Naive thymus-derived CD4-positive, alpha-beta T cell (primary cell): ENCODE results near the gene BET1. TPM values are rescaled to one million over a fixed set of nuclear protein-coding genes. Genes with fewer than 3 reads are reported as not detected.
A peak's percentile ranks its signal among the peaks of the same experiment; 100 is the strongest.

Source experiments
- ATAC-seq: fragments of 150-1000 bp; cut with Tn5 transposase; 2 replicates; pipeline ENCODE4 v1.10.0; 2021; ENCODE audit warnings: mild to moderate bottlenecking, moderate library complexity
- CTCF ChIA-PET: fragments of 350-600 bp; sonication (Branson Sonifier 250); formaldehyde crosslinking; loops from one replicate; lab custom pipeline; 2021; ENCODE audit warnings: antibody characterized with exemption; lab: Charles Lee
- POLR2A ChIA-PET: fragments of 350-600 bp; sonication (Branson Sonifier 250); formaldehyde crosslinking; loops from one replicate; lab custom pipeline; 2021; ENCODE audit warnings: antibody characterized with exemption, inconsistent platforms; lab: Charles Lee
- DNase-seq, 9 donors: peaks; one replicate each; pipeline versions ENCODE4 v3.0.0 to v3.0.0-alpha.2; 2020 to 2022; ENCODE audit warnings: mixed read lengths in 1 of 9
- H3K27ac ChIP-seq: one replicate; pipeline ENCODE4 v1.7.0; 2013; ENCODE audit warnings: mild to moderate bottlenecking, low read depth, low read length, moderate library complexity
- H3K27me3 ChIP-seq, 2 donors: one replicate each; pipeline ENCODE4 v1.7.0; 2013; ENCODE audit warnings: low read length in 2 of 2, mild to moderate bottlenecking in 2 of 2, moderate library complexity in 2 of 2; ENCODE audit not compliant: control insufficient read depth in 2 of 2, insufficient read depth in 2 of 2
- H3K36me3 ChIP-seq, 3 experiments: 1 replicate in 2 of 3; 2 replicates in 1 of 3; pipeline ENCODE4 v1.7.0; 2013; ENCODE audit warnings: low read length in 3 of 3, mild to moderate bottlenecking in 3 of 3, moderate library complexity in 1 of 3; ENCODE audit not compliant: insufficient read depth in 3 of 3, control insufficient read depth in 2 of 3
- H3K4me1 ChIP-seq, 2 donors: one replicate each; pipeline ENCODE4 v1.7.0; 2013; ENCODE audit warnings: low read length in 2 of 2, mild to moderate bottlenecking in 2 of 2, moderate library complexity in 1 of 2; ENCODE audit not compliant: control insufficient read depth in 2 of 2, insufficient read depth in 2 of 2
- H3K4me3 ChIP-seq: 2 replicates; pipeline ENCODE4 v1.7.0; 2013; ENCODE audit warnings: mild to moderate bottlenecking, low read length
- H3K9me3 ChIP-seq, 3 experiments: 1 replicate in 2 of 3; 2 replicates in 1 of 3; pipeline ENCODE4 v1.7.0; 2013; ENCODE audit warnings: low read length in 3 of 3; ENCODE audit not compliant: control insufficient read depth in 2 of 3
- H3K27ac Mint-ChIP-seq, 9 donors: one replicate each; pipeline ENCODE4 v1.8.0; 2020 to 2022; ENCODE audit warnings: mixed read lengths in 9 of 9, mild to moderate bottlenecking in 8 of 9, moderate library complexity in 5 of 9, inconsistent platforms in 2 of 9
- H3K27me3 Mint-ChIP-seq, 5 donors: one replicate each; pipeline ENCODE4 v1.8.0; 2021 to 2022; ENCODE audit warnings: mixed read lengths in 5 of 5, mild to moderate bottlenecking in 1 of 5
- H3K36me3 Mint-ChIP-seq, 5 donors: one replicate each; pipeline ENCODE4 v1.8.0; 2020 to 2022; ENCODE audit warnings: mixed read lengths in 5 of 5, mild to moderate bottlenecking in 3 of 5, inconsistent platforms in 1 of 5
- H3K4me1 Mint-ChIP-seq, 7 donors: one replicate each; pipeline ENCODE4 v1.8.0; 2020 to 2022; ENCODE audit warnings: mixed read lengths in 7 of 7, mild to moderate bottlenecking in 3 of 7, inconsistent platforms in 1 of 7
- H3K4me3 Mint-ChIP-seq, 10 donors: one replicate each; pipeline ENCODE4 v1.8.0; 2020 to 2022; ENCODE audit warnings: mild to moderate bottlenecking in 10 of 10, mixed read lengths in 10 of 10, moderate library complexity in 6 of 10, inconsistent platforms in 2 of 10
- H3K9me3 Mint-ChIP-seq, 11 donors: one replicate each; pipeline ENCODE4 v1.8.0; 2020 to 2022; ENCODE audit warnings: mixed read lengths in 11 of 11, mild to moderate bottlenecking in 4 of 11, inconsistent platforms in 1 of 11, moderate library complexity in 1 of 11
- intact Hi-C, 2 donors: fragments of 100-400 bp; cut with micrococcal nuclease; formaldehyde crosslinking; loops; one replicate each; pipeline ENCODE4 v1.15.1; 2023
- polyA plus RNA-seq, 2 donors: library from polyadenylated mRNA; unstranded; fragments of 300-500 nt; fragmentation: Illumina TruSeq; gene quantifications; one replicate each; pipeline ENCODE4 v1.2.3, GENCODE V29; 2021
- total RNA-seq, 6 experiments: library from RNA in 5 of 6; stranded (reverse) in 5 of 6; gene quantifications; 1 replicate in 5 of 6; 2 replicates in 1 of 6; pipeline ENCODE4 v1.2.3 and lab custom pipeline; 2021 to 2026

Gene BET1, protein sequence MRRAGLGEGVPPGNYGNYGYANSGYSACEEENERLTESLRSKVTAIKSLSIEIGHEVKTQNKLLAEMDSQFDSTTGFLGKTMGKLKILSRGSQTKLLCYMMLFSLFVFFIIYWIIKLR
- total RNA-seq (10 to 100 TPM in 4 of 5 experiments, 1 to 10 TPM in 1; 9.9 to 37.6 (median 25.2) TPM), polyA plus RNA-seq (10 to 100 TPM; 10.4 to 13.9 TPM), total RNA-seq (lab: John Stamatoyannopoulos, UW) (8.6 reads per million, percentile 33 among the genes with 10 or more reads in this experiment)

DNA sequence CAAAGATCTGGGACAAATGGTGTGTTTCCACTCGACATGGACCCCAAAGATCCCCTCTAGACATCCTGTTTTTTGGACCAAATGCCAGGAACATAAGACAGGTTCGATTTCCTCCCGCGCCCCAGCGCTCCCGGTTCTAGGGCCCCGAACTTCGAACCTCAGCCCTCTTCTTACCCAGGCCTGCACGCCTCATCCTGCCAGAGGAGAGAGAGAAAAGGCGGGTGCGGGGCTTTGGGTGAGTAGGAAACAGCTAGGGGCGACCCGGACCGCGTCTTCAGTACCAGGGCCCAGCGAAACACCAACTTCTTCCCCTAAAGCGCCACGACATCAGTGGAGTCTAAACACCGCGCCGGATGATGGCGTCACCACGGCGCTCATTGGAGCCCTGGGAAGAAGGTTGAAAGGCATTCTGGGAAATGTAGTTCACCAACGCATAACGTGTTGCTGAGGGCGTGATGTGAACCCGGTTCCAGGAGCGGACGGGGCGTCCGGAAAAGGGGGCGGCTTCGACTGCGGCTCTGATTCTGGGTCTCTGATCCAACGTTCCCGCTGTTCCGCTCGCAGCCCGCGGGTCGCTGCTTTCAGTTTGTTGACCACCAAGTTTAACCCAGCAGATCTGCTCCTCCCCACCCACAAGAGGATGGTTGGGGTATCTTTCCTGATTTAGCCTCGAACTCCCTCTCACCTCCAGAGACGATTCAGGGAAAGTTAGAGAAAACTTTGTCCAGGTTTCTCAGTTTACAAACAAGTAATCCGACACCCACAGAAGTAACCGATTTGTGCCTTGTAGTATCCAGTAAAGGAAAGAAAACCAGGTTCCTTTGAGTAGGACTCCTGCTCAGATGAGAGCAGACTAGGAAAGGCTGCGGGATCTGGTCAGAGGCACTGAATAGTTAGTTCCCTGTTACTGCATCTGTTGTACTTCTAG, at the start of gene BET1:
Gene BET1, minus strand, starts transcription at position 332 of the 928 bp plus-strand sequence. Its CDS starts 139 bp downstream, at position 193.
- ChIA-PET CTCF (no interaction called here), POLR2A (interaction anchor here (0.6 kb wide), 1 partner anchor 1556 kb away, joined by 3 read pairs; no protein-coding TSS in a partner anchor)
- Mint-ChIP-seq H3K27me3 (peaks cover 0 to 28% (median 11%) of the 10 kb centered on the region in 5 donors), H3K4me3 (peak within 1 kb of the TSS; percentile 88 to 100 (median 99)), H3K36me3 (peaks cover 0 to 8% (median 0%) of the 10 kb centered on the region in 5 donors), H3K27ac (peak within 1 kb of the TSS; percentile 95 to 100 (median 99)), H3K9me3 (no peaks in the 10 kb centered on the region), H3K4me1 (peaks cover 22 to 56% (median 51%) of the 10 kb centered on the region in 7 donors)
- intact Hi-C loops, result loop anchor here (1.0 to 10.0 kb wide), 14 partner anchors 83 to 1869 kb away; partner anchors contain the start of genes ANKIB1 (in 2 of the 2), KRIT1 (in 2 of the 2), PEX1 (in 2 of the 2) and RBM48 (in 2 of the 2)
- Histone ChIP-seq H3K27me3 (no peaks in the 10 kb centered on the region), H3K4me3 (peak within 1 kb of the TSS; percentile 75), H3K9me3 (no peaks in the 10 kb centered on the region), H3K36me3 (peaks cover 0 to 3% (median 0%) of the 10 kb centered on the region in 3 experiments), H3K4me1 (peaks cover 3 to 17% of the 10 kb centered on the region in 2 donors), H3K27ac (peak within 1 kb of the TSS; percentile 91)
- DNase-seq, result peak; percentile 87 to 96 (median 92)
- peak; percentile 98 for ATAC-seq

DNA sequence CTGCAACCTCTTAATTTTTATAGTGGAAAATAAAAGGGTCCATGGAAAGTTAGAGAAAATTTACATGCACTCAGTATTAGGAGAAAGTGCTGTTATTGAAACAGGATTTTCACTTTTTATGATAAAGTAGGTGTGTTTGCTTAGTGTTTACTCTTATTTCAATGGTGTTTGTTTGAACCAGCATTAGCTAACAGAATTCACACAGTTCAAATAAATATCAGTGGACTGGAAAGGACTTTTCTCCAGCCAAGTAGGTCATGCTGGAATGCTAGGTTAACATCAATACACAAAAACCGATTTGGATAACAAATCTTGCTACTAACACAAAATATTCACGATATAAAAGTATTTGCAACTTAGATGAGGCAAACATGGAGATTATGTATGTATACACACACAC, 49.4 kb upstream of the BET1 start:
- no peak for ATAC-seq
- no peak overlapping the region for H3K27ac ChIP-seq

DNA sequence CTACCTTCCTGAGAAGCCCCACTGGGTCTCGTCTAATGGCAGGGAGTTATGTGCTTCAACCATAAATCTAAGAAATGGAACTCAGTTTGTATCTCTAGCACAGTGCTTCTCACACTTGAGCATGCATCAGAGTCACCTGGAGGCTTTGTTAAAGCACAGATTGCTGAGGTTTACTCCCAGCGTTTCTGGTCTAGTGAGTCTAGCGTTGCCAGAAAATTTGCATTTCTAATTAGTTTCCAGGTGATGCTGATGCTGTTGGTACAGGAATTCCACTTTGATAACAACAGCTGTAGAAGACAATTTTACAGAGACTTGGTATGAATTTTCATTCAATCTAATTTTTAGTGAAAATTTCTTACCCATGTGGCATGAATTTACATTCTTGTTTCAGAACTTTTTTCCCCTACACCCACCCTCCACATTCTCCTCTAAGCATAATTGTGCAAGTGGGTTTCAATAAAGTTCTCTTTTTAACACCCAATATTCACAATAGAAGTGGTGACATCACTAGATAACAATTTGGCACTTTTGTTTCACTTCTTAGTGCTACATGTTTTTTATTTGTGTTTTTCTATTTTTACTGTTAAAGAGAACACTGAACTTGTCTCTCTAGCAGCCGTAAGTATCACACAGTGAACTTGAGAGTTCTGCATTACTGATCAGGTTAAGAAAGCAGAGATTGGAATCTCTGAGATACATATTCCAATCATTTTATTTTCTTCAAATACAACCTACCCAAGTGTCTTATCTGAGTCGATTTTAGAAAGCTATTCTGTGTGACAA, 48.4 kb upstream of the BET1 start:
- Histone ChIP-seq H3K4me3 (no peak overlapping the region), H3K9me3 (no peaks in the 10 kb centered on the region), H3K36me3 (no peaks in the 10 kb centered on the region), H3K27me3 (no peaks in the 10 kb centered on the region), H3K27ac (no peak overlapping the region), H3K4me1 (no peaks in the 10 kb centered on the region)
- Mint-ChIP-seq H3K36me3 (peaks cover 0 to 4% (median 0%) of the 10 kb centered on the region in 5 donors), H3K4me3 (no peak overlapping the region), H3K9me3 (peaks cover 0 to 7% (median 0%) of the 10 kb centered on the region in 11 donors), H3K27me3 (peaks cover 15 to 33% (median 30%) of the 10 kb centered on the region in 5 donors), H3K4me1 (peaks cover 0 to 3% (median 0%) of the 10 kb centered on the region in 7 donors), H3K27ac (no peak overlapping the region)
- ChIA-PET CTCF (no interaction called here), POLR2A (no interaction called here)
- DNase-seq (no peak), ATAC-seq (no peak)
- intact Hi-C loops, result no loop called here

More for the DNA sequence above, 49.4 kb upstream of the BET1 start:
- Histone ChIP-seq H3K27me3 (no peaks in the 10 kb centered on the region), H3K4me1 (no peaks in the 10 kb centered on the region), H3K4me3 (no peak overlapping the region), H3K36me3 (no peaks in the 10 kb centered on the region), H3K9me3 (no peaks in the 10 kb centered on the region)
- peaks cover 0 to 4% (median 0%) of the 10 kb centered on the region in 5 donors for H3K36me3 Mint-ChIP-seq
- CTCF ChIA-PET, result no interaction called here
- H3K27me3 Mint-ChIP-seq, result peaks cover 14 to 31% (median 26%) of the 10 kb centered on the region in 5 donors
- no peak overlapping the region for H3K4me3 Mint-ChIP-seq
- H3K27ac Mint-ChIP-seq, result no peak overlapping the region
- DNase-seq, result no peak
- POLR2A ChIA-PET, result no interaction called here
- intact Hi-C loops, result no loop called here
- H3K9me3 Mint-ChIP-seq, result peaks cover 0 to 7% (median 0%) of the 10 kb centered on the region in 11 donors
- H3K4me1 Mint-ChIP-seq, result peaks cover 0 to 3% (median 0%) of the 10 kb centered on the region in 7 donors

DNA sequence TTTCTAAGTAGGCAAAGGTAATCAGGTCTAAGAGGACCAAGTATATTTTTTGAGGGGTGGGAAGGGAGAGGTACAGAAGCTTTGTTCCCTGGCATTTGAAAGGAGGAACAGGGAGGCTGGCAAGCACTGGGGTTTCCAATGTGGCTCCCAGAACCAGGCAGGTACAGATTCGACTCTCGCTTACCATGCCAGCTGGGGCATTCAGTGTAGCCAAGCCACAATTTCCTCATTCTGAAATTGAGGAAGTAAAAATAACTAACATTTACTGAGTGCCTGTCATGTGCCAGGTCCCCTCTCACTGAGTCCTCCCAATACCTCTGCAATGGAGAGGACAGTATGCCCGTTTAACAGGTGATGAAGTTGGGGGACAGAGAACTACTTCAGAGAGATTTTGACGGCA, 45.9 kb upstream of the BET1 start:
- Histone ChIP-seq H3K27ac (no peak overlapping the region), H3K4me1 (no peaks in the 10 kb centered on the region), H3K9me3 (no peaks in the 10 kb centered on the region), H3K27me3 (no peaks in the 10 kb centered on the region), H3K36me3 (no peaks in the 10 kb centered on the region), H3K4me3 (no peak overlapping the region)
- Mint-ChIP-seq H3K4me3 (no peak overlapping the region), H3K27ac (no peak overlapping the region), H3K4me1 (peaks cover 0 to 3% (median 0%) of the 10 kb centered on the region in 7 donors), H3K9me3 (no peaks in the 10 kb centered on the region), H3K27me3 (peaks cover 15 to 39% (median 37%) of the 10 kb centered on the region in 5 donors), H3K36me3 (no peaks in the 10 kb centered on the region)
- CTCF ChIA-PET, result no interaction called here
- POLR2A ChIA-PET, result no interaction called here
- intact Hi-C loops, result no loop called here
- DNase-seq (no peak), ATAC-seq (peak; percentile 81)

DNA sequence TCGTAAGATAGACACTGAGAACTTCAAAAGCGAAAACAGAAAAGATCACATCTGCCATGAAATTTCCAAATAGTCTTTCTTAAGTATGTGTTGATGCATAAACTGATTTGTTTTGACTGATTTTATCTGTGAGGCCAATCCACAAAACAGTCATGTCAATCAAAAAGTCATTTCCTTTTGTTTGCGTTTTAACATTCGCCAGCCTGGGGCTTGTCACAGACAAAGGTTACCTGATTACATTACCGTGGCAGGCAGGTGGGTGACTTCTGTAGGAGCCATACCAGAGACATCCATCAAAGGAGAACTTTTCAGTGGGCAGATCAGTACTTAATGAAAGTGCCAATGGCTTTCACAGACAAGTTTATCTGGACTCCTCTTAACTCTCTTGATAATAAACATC, 45.5 kb upstream of the BET1 start:
- Mint-ChIP-seq H3K36me3 (no peaks in the 10 kb centered on the region), H3K27me3 (peaks cover 15 to 42% (median 37%) of the 10 kb centered on the region in 5 donors), H3K4me3 (no peak overlapping the region), H3K9me3 (no peaks in the 10 kb centered on the region), H3K4me1 (peaks cover 0 to 3% (median 0%) of the 10 kb centered on the region in 7 donors), H3K27ac (no peak overlapping the region)
- Histone ChIP-seq H3K27ac (no peak overlapping the region), H3K9me3 (no peaks in the 10 kb centered on the region), H3K27me3 (no peaks in the 10 kb centered on the region), H3K4me1 (no peaks in the 10 kb centered on the region), H3K36me3 (no peaks in the 10 kb centered on the region), H3K4me3 (no peak overlapping the region)
- DNase-seq (no peak), ATAC-seq (peak; percentile 35)
- intact Hi-C loops, result no loop called here
- ChIA-PET CTCF (no interaction called here), POLR2A (no interaction called here)

DNA sequence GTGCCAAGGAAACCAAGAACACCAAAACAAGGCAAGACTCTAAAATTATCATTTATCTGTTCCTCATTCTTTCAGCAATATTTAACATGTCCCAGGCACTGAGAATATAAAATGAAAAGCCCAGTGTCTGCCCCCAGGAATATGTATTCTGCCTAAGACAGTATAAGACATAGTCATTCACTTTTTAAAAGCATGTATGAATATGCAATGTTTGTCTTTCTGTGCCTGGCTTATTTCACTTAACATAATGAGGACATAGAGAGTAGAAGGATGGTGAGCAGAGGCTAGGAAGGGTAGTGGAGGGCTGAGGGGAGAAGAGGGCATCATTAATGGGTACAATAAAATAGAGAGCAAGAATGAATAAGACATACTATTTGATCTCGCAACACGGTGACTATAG, 44.6 kb upstream of the BET1 start:
- DNase-seq, result no peak
- H3K9me3 ChIP-seq, result no peaks in the 10 kb centered on the region
- no peak for ATAC-seq
- H3K4me1 ChIP-seq, result no peaks in the 10 kb centered on the region
- H3K36me3 ChIP-seq, result no peaks in the 10 kb centered on the region
- H3K36me3 Mint-ChIP-seq, result no peaks in the 10 kb centered on the region
- H3K9me3 Mint-ChIP-seq, result no peaks in the 10 kb centered on the region
- no peaks in the 10 kb centered on the region for H3K27me3 ChIP-seq
- H3K27ac ChIP-seq, result no peak overlapping the region
- POLR2A ChIA-PET, result no interaction called here
- CTCF ChIA-PET, result no interaction called here
- H3K27me3 Mint-ChIP-seq, result peaks cover 15 to 35% (median 33%) of the 10 kb centered on the region in 5 donors
- no peak overlapping the region for H3K27ac Mint-ChIP-seq
- H3K4me1 Mint-ChIP-seq, result peaks cover 0 to 3% (median 0%) of the 10 kb centered on the region in 7 donors
- H3K4me3 Mint-ChIP-seq, result no peak overlapping the region
- intact Hi-C loops, result no loop called here
- H3K4me3 ChIP-seq, result no peak overlapping the region
